AG08396 (cell line): Measurements from ENCODE around the gene RALGAPA2.
"Not testable (repeated sequence)": the region's sequence is repeated elsewhere in the genome, so short reads cannot be mapped to it uniquely, and the experiment has no call there.

ENCODE experiments used
- DNase-seq: peaks from one replicate; pipeline ENCODE4 v3.0.0; 2012; ENCODE audit warnings: low spot score, mixed read lengths

The RALGAPA2 gene

DNA sequence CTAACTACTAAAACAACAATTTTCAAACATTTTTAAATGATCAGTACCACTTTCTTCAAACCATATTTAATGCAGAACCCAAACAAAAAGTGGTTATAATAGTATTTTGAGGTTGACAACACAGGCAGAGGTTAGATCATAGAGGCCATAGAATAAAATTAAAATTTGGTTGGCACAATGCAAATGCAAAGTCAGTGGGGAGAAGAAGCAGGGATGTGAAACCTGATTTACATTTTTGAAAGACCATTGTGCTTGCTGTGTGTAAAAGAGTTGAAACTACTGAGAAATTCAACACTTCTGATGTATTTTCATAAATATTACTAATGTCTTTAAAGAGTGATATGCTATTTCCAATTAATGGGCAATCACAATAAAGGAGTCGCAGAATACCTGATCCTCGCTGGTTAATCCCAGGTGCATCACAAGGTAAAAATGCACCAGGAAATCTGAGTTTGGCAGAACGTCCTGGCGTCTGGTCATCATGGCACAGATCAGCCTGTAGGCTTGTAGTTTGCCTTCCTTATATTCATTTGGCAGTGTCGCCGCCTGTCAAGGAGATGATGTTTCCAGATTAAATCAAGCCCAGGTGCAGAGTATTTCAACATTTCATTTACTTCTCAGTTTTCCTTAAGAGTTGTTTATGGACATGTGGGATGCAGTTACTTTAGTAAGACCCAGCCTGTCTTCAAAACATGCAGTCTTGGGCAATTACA lies 141.2 kb downstream of the RALGAPA2 start:
- no peak for DNase-seq

DNA sequence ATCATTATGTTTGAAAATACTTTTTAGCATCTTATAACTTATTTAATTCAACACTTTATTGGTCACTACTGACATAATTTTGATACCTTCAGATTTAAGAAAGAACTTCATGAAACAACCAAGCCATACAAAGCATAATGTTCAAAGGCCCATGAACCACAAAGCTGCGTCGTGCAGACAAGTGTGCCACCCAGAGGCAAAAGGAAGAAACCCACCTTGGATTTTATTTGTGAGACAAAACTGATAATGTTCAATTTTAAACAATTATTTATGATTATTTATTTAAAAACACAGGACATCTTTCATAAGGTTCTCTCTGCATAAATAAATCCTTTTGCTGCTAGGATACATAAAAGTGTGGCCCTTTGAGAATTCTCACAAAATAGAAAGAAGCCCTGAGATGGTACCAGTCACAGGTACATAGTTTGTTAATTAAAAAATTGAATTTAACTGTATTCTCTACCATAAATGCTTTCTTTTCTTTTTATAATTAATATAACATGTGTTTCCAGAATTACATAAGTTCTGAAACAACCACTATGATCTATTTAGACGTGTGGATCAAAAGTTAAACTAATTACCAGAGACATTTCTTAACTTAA lies 143.7 kb downstream of the RALGAPA2 start:
- DNase-seq, result peak; percentile 38

DNA sequence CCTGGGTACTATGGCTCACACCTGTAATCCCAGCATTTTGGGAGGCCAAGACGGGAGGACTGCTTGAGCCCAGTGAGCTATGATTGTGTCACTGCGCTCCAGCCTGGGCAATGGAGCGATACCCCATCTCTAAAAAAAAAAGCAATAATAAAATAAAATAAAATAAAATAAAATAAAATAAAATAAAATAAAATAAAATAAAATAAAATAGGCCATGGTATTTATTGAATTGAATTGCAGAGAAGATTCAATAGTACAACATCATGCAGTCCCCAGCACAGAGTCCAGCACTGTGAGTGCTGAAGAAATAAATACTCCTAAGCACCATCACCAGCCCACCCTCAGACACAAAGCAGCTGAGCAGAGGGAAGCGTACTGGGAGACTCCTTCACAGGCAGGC lies 144.7 kb downstream of the RALGAPA2 start:
- DNase-seq, result no peak

DNA sequence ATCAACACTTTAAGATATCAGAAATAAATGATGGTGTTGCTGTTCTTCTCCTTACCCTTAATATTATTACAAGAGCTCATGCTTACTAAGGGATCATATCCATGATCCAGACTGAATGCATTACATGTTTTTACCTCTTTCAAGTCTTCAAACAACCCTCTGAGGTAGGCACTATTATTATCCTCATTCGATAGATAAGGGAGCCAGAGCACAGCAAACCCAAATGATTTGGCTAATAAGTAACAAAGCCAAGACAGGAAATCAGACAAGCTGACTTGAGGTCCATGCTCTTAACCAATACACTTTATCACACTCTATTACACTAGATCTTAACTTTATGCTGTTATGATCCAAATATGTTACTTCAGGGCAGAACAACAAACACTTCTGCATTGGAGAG lies 145.9 kb downstream of the RALGAPA2 start:
- DNase-seq, result no peak

DNA sequence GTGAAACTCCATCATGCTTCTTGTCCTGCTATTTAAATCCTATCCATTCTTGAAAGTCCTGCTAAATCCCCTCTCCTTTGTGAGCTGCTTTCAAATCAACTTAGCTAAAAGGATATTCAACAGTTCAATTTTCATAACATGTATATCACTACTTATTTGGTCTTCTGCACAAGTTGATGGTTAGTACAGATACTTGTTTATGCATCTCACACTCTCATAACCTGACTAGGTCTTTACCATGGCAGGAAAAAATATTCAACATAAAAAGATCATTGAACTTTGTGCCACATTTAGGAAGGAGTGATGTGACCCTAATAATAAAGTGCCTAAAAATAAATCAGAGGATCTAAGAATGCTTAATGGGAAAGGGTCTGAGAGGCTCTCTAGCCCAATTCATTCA lies 148.2 kb downstream of the RALGAPA2 start:
- no peak for DNase-seq

DNA sequence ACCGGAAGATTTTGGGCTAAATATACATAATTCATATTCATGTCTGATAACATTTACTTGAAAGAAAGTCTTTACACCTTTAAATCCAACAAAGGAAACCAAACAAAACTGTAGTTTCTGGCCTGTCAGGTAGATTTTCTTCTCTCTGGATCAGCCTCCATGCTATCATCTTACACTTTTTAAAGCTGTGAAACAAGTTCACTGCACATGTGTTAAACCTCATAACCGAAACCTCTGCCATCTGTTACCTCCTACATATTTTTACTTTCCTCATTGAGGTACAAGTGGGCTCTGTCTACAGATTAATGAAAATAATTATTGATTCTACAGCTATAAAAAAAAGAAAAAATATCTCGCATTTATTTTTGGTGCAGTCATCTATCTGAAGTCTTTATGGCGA lies 149.9 kb downstream of the RALGAPA2 start:
- no peak for DNase-seq

DNA sequence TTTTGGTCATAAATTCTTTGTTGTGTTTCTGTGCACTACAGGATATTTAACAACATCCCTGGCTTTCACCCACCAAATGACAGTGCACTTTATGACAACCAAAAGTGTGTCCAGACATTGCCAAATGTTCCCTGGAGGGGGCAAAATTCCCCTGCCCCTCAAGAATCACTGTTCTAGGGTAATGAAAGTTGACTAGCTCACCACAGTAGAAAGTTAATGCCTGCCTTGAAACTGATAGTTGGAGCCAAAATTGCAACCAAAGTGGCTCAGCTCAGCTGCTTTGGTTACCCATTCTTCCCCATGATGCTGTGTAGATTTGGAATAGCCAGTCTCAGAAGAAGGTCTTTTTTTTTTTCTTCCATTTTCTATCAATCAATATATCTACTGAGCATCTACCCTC lies 150.6 kb downstream of the RALGAPA2 start:
- no peak for DNase-seq

DNA sequence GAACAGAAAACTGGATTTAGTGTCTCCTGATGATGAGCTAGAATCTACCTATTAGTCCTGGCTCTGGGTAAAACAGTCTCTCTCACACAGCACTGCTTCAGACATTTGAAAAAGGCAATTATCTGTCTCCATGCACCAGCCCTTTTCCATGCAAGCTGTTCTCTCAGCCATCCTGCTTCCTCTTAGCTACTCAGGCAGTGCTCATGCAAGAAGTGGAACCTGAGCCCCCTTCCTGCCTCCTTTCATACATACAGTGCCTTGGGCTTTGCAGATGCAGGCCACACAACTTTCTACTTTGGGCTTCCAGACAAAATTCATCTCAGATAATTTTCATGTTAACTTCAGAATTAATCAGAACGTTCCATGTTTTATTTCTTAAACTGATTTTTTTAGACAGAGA lies 151.3 kb downstream of the RALGAPA2 start:
- no peak for DNase-seq

DNA sequence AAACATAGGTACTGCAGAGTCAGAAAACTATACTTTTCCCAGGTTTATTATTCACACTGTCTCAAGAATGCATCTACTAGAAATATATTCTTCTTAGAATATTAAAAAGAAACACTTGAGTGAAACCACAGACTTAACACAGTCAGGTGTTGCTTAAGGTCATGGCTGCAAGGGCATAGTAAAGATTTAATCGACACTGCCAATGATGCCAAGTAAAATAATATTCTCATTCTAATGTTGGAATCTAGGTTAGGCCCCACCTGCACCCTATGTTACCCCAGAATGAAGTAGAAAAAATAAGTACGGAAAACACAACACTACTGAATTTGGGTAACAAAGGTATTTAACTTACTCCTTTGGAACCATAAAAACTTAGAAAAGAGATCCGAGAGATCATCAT lies 155.0 kb downstream of the RALGAPA2 start:
- no peak for DNase-seq

DNA sequence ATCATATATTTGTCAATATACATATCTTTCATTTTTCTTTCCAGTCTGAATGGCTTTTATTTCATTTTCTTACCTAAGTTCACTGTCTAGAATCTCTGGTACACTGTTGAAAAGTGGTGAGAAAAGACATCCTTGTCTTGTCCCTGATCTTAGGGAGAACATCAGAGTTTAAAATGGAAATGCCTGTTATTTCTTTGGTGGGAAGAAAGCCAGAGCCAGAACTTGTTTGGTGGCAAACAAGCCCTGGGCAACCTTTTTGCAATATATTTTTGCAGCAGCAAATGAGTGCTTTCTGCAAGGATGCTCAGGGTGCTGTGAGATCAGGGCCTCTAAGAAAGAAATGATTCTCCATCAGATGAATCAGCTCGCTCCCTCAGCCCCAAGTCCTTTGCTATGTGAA lies 156.6 kb downstream of the RALGAPA2 start:
- no peak for DNase-seq

DNA sequence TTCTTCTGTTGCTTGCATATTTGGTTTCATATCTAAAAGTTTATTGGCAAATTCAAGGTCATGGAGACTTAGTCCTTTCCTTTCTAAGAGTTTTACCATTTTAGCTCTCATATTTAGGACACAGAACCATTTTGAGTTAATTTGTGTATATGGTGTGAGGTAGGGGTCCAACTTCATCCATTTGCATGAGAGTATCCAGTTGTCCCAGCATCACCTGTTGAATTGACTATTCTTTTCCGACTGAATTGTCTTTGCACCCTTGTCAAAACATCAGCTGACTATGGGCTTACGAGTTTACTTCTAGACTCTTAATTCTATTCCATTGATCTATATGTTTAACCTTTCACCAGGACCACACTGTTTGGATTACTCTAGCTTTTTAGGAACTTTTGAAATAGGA lies 157.5 kb downstream of the RALGAPA2 start:
- no peak for DNase-seq

DNA sequence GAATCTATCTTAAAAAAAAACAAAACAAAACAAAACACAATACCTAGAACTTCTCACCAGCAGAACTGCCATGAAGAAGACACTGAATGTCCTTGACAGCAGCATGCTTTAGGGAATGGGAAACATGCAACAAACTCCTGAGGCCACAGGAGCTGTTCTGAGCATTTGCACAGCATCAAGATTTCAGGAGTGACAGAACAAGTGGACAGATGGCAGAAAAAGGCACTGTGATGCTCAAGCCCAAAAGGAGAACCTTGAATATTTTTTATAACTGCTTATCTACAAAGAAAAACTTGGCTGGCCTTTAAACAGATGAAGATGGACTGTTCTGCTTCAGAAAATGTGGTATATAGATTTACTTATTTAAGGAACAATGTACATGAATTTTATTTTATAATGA lies 158.9 kb downstream of the RALGAPA2 start:
- no peak for DNase-seq

DNA sequence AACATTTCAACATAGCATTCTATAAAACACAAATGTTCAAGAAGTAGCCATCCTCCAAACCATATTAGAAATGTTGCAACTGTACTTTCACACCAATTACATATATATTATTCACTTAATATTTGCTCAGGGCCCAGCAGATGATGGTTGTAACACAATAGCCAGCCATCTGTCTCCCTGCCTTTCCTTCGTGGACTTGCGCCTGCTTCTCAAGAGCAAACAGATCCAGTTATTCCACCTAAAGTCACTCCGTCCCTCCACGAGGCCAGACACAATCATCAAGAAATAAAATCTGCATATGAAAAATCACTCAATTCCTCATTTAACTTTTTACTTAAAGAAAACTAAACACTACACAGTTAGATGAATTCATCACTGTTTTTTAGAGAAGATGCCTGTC lies 160.4 kb downstream of the RALGAPA2 start:
- DNase-seq, result no peak

DNA sequence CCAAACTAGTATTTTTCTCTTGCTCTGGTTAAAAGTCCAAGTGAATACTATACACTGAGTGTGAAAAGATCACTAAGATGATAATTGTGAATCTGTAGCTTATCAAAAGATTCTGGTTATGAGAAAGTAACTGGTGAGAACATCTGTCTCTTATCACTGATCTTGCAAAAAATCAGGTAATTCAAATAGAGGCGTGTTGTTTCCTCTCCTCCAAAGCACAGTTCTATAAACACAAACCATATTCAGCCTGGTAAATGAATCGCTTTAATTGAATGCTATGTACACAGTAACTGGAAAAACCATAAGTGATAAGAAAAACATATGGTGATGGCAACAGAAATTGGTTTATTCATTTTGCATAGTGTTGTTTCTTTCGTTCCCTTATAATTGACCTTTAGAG lies 161.0 kb downstream of the RALGAPA2 start:
- no peak for DNase-seq

DNA sequence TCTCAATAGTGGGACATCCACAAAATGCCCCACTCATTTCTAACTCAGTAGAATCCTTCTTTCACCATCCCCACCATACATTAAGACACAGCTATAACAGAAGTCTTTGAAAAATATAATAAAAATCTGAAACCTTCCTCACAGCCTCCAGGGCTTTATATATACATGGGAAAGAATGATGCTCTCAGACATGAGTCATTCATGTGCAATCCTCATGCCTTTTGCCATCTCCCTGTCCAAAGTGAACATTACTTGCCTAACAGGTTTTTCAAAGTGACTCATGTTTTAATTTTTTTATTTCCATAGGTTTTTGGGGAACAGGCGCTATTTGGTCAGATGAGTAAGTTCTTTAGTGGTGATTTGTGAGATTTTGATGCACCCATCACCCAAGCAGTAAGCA lies 162.7 kb downstream of the RALGAPA2 start:
- DNase-seq, result peak; percentile 75

DNA sequence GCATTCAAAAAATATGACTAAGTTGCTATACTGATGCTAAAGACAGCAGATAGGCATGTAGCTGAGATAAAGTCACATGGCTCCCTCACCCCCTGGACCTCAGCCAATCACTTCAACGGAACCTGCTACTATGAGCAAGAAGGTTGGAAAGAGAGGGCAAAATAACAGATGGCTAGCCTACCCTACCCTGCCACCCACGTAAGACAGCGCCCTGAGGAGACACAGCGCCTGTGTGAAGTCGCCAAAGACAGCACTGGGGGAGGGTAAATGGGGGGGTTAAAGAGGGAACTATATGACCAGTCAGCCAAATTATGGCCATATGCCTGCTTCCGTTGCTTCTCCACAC lies 163.2 kb downstream of the RALGAPA2 start:
- no peak for DNase-seq

DNA sequence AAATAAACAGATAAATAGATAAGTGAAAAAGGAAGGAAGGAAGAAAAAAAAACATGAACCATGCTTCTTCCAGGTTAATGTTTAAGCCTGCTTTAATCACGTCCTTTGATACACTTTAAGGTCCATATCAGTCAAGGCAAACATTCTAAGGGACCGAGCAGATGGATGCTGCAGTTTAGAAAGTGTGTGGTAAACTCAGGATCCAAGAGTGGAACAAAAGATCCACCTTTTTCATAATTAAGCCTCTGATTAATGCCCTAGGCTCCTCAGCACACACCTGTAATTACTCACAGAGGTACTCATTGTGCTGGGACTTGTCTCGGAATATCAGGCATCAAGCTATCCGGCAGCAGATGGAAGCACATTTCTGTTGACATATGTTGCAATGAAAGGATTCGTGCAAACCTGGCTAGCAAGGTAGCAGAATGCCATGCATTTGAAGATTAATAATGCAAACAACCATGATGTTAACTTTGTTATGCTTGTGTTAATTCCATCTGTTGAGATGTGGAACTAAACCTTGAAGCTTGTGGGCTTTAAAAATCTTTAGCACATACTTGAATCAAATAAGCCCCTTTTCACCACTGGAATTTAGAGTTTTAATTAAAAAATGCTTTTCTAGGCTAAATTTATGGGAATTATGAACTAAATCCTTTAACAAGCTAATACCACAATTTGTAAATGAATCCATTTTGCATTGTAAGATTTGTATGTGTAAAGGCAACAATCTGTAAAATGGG lies 163.7 kb downstream of the RALGAPA2 start:
- DNase-seq, result no peak

DNA sequence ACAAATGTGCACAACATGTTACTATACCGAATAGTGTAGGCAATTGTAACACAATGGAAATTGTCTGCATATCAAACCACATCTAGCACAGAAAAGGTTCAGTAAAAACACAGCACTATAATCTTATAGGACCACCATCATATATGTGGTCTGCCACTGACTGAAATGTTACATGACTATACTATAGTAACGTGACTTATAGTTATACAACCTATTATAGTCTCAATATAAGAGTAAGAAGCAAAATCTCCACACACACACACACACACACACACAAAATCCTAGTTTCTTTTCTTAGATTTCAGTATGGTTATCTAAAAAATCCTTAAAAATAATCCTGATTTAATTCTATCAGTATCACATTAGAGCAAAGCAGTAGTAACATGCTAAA lies 164.6 kb downstream of the RALGAPA2 start:
- no peak for DNase-seq

DNA sequence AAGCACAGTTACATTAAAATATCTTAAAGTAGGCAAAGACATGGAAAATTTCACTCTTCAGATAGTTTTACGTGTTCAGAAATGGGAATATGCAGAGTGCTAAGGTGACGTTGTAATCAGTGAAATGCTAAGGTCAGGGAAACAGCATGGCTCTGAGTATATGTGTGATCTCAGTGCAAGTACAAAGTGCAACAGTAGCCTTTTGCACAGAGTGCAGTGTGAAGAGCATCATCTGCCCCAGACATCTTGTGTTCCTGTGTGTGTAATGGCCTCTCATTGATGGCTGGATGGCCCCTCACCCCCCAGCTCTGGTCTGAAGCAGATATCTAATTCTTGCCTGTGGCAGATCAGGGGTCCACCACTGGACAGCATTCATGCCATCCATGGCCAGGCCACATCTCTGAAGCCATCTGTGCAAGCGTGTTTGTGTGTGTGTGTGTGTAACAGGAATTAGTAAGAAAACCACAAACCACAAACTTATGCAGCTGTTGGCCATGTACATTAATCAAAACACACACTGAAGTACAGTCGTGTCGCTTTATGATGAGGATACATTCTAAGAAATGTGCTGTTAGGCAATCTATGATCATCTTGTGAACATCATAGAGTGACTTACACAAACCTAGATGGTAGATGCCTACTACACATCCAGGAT lies 165.1 kb downstream of the RALGAPA2 start:
- DNase-seq, result no peak

DNA sequence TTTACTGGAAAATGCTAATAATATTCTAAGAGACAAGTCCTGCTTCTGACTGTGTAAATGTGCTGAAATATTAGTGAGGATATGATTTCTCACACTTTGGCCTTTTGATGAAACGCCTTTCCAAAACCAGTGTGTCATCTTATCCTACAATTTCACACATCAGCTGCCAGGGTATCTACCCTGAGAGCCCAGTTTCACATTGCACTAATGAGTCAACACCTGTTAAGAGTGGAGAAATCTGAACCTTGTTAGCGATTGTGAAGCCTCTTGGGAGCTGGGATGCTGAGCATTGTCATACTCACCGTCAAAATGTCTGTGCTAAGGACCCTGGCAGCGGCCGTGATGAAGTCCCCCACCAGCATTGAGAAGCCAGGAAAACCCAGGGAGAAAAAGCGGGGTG lies 166.0 kb downstream of the RALGAPA2 start:
- DNase-seq, result no peak

DNA sequence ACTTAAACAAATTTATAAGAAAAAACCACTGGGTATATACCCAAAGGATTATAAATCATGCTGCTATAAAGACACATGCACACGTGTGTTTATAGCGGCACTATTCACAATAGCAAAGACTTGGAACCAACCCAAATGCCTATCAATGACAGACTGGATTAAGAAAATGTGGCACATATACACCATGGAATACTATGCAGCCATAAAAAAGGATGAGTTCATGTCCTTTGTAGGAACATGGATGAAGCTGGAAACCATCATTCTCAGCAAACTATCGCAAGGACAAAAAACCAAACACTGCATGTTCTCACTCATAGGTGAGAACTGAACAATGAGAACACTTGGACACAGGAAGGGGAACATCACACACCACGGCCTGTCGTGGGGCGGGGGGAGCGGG lies 169.1 kb downstream of the RALGAPA2 start:
- DNase-seq, result not testable (repeated sequence)

DNA sequence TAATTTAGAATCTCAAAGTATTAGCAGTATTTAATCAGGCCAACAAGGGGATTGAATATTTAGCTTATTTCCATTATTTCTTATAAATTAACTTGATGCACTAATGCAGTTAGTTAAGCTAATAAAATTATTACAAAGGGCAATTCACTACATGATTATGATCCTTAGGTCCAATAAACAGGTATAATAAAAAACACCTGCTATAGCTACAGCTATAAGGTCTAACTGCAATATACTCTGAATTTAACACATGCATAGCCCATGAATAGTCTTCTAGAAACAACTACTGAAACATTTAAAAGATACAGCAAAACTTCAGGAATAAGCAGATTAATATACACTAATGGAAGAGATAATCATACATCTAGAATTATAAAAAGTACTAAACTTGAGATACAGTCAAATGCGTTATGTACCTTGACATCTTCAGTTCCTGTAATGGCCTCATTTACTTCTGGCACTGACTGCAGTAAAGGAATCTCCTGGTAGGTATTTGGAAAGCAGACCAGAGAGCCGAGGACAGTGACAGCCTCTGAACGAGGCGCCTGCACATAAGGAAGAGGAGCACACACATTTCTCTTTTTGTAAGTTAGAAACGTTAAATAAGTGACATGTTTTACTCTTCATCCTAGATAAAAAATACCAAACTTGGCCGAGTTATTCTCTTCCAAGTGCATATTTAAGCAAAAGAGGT lies 176.1 kb downstream of the RALGAPA2 start:
- DNase-seq, result no peak
